Activated T-helper 2 cell treated with anti-CD3 and anti-CD28 coated beads, Interferon-gamma antibody, Interleukin-2, Interleukin-4, amounts not matched to agents 10 μg/mL and 5 μg/mL and 100 μg/mL, durations not matched to agents 14 hours and 24 hours and 36 hours (primary cell): Measurements from ENCODE around the gene KLHL42. TPM values are rescaled to one million over a fixed set of nuclear protein-coding genes. Genes with fewer than 3 reads are reported as not detected.

Source experiments
- DNase-seq: peaks from one replicate; pipeline ENCODE4 v3.0.0; 2021; ENCODE audit warnings: low spot score
- H3K27ac Mint-ChIP-seq: one replicate; pipeline ENCODE4 v1.8.0; 2021; ENCODE audit warnings: mixed read lengths
- H3K27me3 Mint-ChIP-seq: one replicate; pipeline ENCODE4 v1.8.0; 2021; ENCODE audit warnings: low read depth, mixed read lengths
- H3K36me3 Mint-ChIP-seq: one replicate; pipeline ENCODE4 v1.8.0; 2021; ENCODE audit warnings: low read depth, mixed read lengths
- H3K4me1 Mint-ChIP-seq: one replicate; pipeline ENCODE4 v1.8.0; 2021; ENCODE audit warnings: low read depth, mixed read lengths
- H3K4me3 Mint-ChIP-seq: one replicate; pipeline ENCODE4 v1.8.0; 2021; ENCODE audit warnings: low read depth, mild to moderate bottlenecking, moderate library complexity, mixed read lengths
- H3K9me3 Mint-ChIP-seq: one replicate; pipeline ENCODE4 v1.8.0; 2021; ENCODE audit warnings: mixed read lengths
- intact Hi-C: fragments of 100-400 bp; cut with micrococcal nuclease; formaldehyde crosslinking; loops from one replicate; pipeline ENCODE4 v1.15.1; 2023
- total RNA-seq: library from RNA; stranded (reverse); gene quantifications from 2 replicates; pipeline ENCODE4 v1.2.3, GENCODE V29; 2022

KLHL42 gene
- total RNA-seq, 1 donor from 2014 or later = 16.9 TPM

- intact Hi-C loops = no loop called here
- Mint-ChIP-seq H3K4me3 (no peak overlapping the region), H3K4me1 (peaks cover 27% of the 10 kb centered on the region), H3K27ac (no peak overlapping the region), H3K27me3 (peaks cover 41% of the 10 kb centered on the region), H3K9me3 (no peaks in the 10 kb centered on the region), H3K36me3 (no peaks in the 10 kb centered on the region)
- DNase-seq = no peak
Observed at GRCh38 chr12:27810756-27811155, 30.7 kb downstream of the KLHL42 start.

- H3K36me3 Mint-ChIP-seq = no peaks in the 10 kb centered on the region
- H3K9me3 Mint-ChIP-seq = no peaks in the 10 kb centered on the region
- intact Hi-C loops = no loop called here
- DNase-seq = no peak
- peaks cover 35% of the 10 kb centered on the region for H3K27me3 Mint-ChIP-seq
- no peak overlapping the region for H3K4me3 Mint-ChIP-seq
- no peak overlapping the region for H3K27ac Mint-ChIP-seq
- peaks cover 20% of the 10 kb centered on the region for H3K4me1 Mint-ChIP-seq
Observed at GRCh38 chr12:27812502-27812901, 32.5 kb downstream of the KLHL42 start.

GRCh38 chr12:27814411-27814810 is 34.4 kb downstream of the KLHL42 start:
- Mint-ChIP-seq H3K9me3 (no peaks in the 10 kb centered on the region), H3K36me3 (no peaks in the 10 kb centered on the region), H3K27ac (no peak overlapping the region), H3K27me3 (peaks cover 40% of the 10 kb centered on the region), H3K4me1 (peaks cover 19% of the 10 kb centered on the region), H3K4me3 (no peak overlapping the region)
- intact Hi-C loops = no loop called here
- no peak for DNase-seq

GRCh38 chr12:27814851-27815591 is 35.0 kb downstream of the KLHL42 start:
- Mint-ChIP-seq H3K27ac (no peak overlapping the region), H3K4me1 (peaks cover 19% of the 10 kb centered on the region), H3K36me3 (no peaks in the 10 kb centered on the region), H3K4me3 (no peak overlapping the region), H3K27me3 (peaks cover 46% of the 10 kb centered on the region), H3K9me3 (no peaks in the 10 kb centered on the region)
- intact Hi-C loops = no loop called here
- DNase-seq = no peak

GRCh38 chr12:27817766-27818165 is 37.7 kb downstream of the KLHL42 start:
- Mint-ChIP-seq H3K27ac (no peak overlapping the region), H3K36me3 (no peaks in the 10 kb centered on the region), H3K4me1 (peaks cover 35% of the 10 kb centered on the region), H3K27me3 (peaks cover 36% of the 10 kb centered on the region), H3K4me3 (no peak overlapping the region), H3K9me3 (no peaks in the 10 kb centered on the region)
- no peak for DNase-seq
- intact Hi-C loops = no loop called here

GRCh38 chr12:27818401-27818918 is 38.4 kb downstream of the KLHL42 start:
- peaks cover 36% of the 10 kb centered on the region for H3K27me3 Mint-ChIP-seq

GRCh38 chr12:27820564-27820963 is 40.5 kb downstream of the KLHL42 start:
- DNase-seq = no peak
- Mint-ChIP-seq H3K4me1 (peaks cover 43% of the 10 kb centered on the region), H3K9me3 (no peaks in the 10 kb centered on the region), H3K27me3 (peaks cover 37% of the 10 kb centered on the region), H3K27ac (no peak overlapping the region), H3K36me3 (no peaks in the 10 kb centered on the region), H3K4me3 (no peak overlapping the region)
- intact Hi-C loops = loop anchor here (2.0 to 5.0 kb wide), 3 partner anchors 120 to 1282 kb away; partner anchors contain the start of gene BMAL2

More at GRCh38 chr12:27818401-27818918, 38.4 kb downstream of the KLHL42 start:
- Mint-ChIP-seq H3K36me3 (no peaks in the 10 kb centered on the region), H3K4me3 (no peak overlapping the region), H3K4me1 (peaks cover 39% of the 10 kb centered on the region), H3K9me3 (no peaks in the 10 kb centered on the region), H3K27ac (no peak overlapping the region)
- no peak for DNase-seq
- intact Hi-C loops = no loop called here

GRCh38 chr12:27821259-27821973 is 41.4 kb downstream of the KLHL42 start:
- Mint-ChIP-seq H3K27me3 (peaks cover 36% of the 10 kb centered on the region), H3K4me3 (no peak overlapping the region), H3K4me1 (peaks cover 44% of the 10 kb centered on the region), H3K36me3 (no peaks in the 10 kb centered on the region), H3K9me3 (no peaks in the 10 kb centered on the region), H3K27ac (no peak overlapping the region)
- DNase-seq = no peak
- intact Hi-C loops = loop anchor here (2.0 to 5.0 kb wide), 3 partner anchors 119 to 1281 kb away; partner anchors contain the start of gene BMAL2

- intact Hi-C loops = loop anchor here (1.0 to 5.0 kb wide), 15 partner anchors 20 to 1280 kb away; partner anchors contain the start of genes BMAL2, CCDC91, KLHL42 and MANSC4
- Mint-ChIP-seq H3K27me3 (peaks cover 36% of the 10 kb centered on the region), H3K4me1 (peaks cover 42% of the 10 kb centered on the region), H3K9me3 (no peaks in the 10 kb centered on the region), H3K4me3 (peak overlapping the region; percentile 10), H3K27ac (peak overlapping the region; percentile 84), H3K36me3 (no peaks in the 10 kb centered on the region)
- DNase-seq = peak; percentile 24
Observed at GRCh38 chr12:27822076-27822712, 42.2 kb downstream of the KLHL42 start.

GRCh38 chr12:27823038-27823437 is 43.0 kb downstream of the KLHL42 start:
- Mint-ChIP-seq H3K27me3 (peaks cover 33% of the 10 kb centered on the region), H3K36me3 (no peaks in the 10 kb centered on the region), H3K9me3 (no peaks in the 10 kb centered on the region), H3K4me1 (peaks cover 42% of the 10 kb centered on the region), H3K27ac (no peak overlapping the region), H3K4me3 (no peak overlapping the region)
- intact Hi-C loops = loop anchor here (2.0 to 5.0 kb wide), 5 partner anchors 42 to 1279 kb away; partner anchors contain the start of genes BMAL2, KLHL42 and MANSC4
- no peak for DNase-seq

- Mint-ChIP-seq H3K9me3 (no peaks in the 10 kb centered on the region), H3K27ac (peak overlapping the region; percentile 67), H3K36me3 (no peaks in the 10 kb centered on the region), H3K4me1 (peaks cover 39% of the 10 kb centered on the region), H3K27me3 (peaks cover 31% of the 10 kb centered on the region), H3K4me3 (no peak overlapping the region)
- DNase-seq = no peak
- intact Hi-C loops = loop anchor here (5.0 kb wide), 2 partner anchors 492 to 1278 kb away; partner anchors contain the start of gene BMAL2
Observed at GRCh38 chr12:27824126-27824842, 44.3 kb downstream of the KLHL42 start.

- intact Hi-C loops = no loop called here
- peaks cover 38% of the 10 kb centered on the region for H3K4me1 Mint-ChIP-seq
- no peaks in the 10 kb centered on the region for H3K36me3 Mint-ChIP-seq
- no peak overlapping the region for H3K27ac Mint-ChIP-seq
- no peak for DNase-seq
- H3K27me3 Mint-ChIP-seq = peaks cover 25% of the 10 kb centered on the region
- H3K4me3 Mint-ChIP-seq = no peak overlapping the region
- no peaks in the 10 kb centered on the region for H3K9me3 Mint-ChIP-seq
Observed at GRCh38 chr12:27826076-27826475, 46.0 kb downstream of the KLHL42 start.
